GM21423 (cell line): Measurements from ENCODE around the gene GPRC5C.
"Not testable (repeated sequence)": the region's sequence is repeated elsewhere in the genome, so short reads cannot be mapped to it uniquely, and the experiment has no call there.

Experiments used
- ATAC-seq: cut with Tn5 transposase; IDR thresholded peaks from one replicate; pipeline ENCODE4 v1.9.1; 2021; ENCODE audit warnings: mild to moderate bottlenecking, moderate library complexity; ENCODE audit not compliant: unreplicated experiment

GPRC5C gene

DNA sequence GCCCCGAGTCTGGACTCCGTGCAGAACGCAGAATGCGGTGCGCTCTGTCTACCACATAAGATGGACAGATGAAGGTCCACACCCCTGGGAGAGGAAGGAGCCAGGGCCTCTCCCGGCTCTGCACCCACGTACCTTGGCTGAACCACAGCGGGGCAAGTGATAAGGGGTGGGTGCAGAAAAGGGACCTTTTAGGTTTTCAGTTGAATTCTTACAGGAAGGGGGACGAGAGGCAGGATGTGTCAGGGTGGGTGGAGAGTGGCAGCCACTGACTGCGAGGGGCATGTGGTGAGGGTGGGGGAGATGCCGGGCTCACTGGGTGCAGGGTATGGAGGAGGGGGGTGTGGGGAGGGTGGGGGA, 34.9 kb downstream of the GPRC5C start:
- ATAC-seq = no peak

DNA sequence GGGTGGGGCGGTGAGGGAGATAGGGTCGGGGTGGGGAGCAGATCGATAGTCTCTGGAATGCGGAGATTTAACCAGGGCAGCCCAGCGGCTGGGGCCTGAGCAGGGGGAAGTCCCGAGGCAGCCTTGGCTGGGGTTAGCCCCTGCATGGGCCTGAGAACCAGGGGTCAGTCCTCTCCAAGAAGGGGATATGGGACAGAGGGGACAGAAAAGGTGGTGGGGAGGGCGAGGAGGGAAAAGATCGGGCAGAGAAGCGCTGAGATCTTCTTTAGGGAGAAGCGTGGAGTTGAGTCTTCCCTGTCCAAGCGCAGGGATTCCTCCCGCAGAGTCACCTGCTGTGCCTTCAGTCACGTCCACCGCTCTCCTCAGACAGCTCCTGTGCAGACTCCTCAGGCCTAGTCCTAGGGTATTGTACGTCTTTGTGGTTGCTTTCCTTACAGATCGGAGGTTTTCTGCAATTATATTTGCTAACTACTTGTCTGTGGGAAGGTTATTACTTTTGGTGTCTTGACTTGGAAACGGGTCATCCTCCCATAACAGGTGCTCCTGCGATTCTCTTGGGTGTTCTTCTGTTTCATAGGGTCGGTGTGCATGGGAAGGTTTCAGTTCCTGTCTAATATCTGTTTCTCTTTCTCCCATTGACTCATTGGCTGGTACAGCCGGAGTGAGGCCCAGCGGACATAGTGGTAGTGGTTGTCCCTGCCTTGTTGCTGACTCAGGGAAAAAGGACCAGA, 35.5 kb downstream of the GPRC5C start:
- ATAC-seq = peak; percentile 61

DNA sequence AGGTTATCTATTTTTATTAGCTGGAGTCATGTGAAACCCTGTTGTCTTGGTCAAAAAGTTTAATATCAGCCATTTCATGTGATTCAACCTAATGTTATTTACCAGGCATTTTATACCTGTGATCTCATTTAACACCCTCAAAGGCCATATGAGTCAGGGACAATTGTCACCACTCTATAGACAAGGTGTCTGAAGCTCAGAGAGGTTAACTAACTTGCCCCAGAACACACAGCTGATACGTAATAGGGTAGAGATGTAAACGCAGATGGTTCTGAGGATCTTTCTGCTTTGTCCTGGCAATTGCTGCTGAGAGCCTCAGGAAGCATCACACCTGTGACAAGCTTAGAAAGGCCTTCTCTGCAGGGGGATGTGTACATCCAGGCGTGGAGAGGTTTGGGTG, 39.5 kb downstream of the GPRC5C start:
- ATAC-seq = no peak

DNA sequence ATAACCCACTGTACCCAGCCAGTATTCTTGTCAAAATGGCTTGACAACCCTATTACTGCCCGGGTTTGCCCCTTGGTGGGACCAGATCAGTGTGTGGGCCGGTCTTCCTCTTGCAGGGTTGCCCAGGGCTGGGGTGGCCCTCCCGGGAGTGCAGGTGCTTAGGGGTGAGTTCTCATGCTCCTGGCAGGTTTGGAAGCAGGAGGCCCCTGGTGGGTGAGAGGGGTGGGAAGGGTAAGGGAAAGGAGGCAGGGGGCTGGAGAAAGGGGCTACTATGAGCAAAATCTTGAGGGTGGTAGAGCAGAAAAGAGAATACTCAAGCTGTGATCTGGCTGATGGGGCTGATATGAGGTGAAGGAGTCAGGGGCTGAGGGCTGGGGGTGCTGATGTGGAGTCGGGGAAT, 41.0 kb downstream of the GPRC5C start:
- no peak for ATAC-seq

DNA sequence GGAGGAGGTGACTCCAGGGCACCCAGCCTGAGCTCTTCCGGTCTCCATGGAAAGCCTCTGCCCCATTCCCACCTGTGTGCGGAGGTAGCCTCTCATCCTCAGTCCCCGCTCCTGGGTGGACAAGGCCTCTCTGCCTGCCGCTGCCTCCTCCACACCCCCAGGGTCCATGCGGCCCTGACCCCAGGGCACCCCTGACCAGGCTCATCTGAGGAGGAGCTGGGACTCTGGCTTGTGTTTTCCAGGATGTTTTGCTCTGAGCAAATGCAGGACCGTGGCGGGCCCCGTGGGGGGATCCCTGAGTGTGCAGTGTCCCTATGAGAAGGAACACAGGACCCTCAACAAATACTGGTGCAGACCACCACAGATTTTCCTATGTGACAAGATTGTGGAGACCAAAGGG, 41.4 kb downstream of the GPRC5C start:
- ATAC-seq = no peak

DNA sequence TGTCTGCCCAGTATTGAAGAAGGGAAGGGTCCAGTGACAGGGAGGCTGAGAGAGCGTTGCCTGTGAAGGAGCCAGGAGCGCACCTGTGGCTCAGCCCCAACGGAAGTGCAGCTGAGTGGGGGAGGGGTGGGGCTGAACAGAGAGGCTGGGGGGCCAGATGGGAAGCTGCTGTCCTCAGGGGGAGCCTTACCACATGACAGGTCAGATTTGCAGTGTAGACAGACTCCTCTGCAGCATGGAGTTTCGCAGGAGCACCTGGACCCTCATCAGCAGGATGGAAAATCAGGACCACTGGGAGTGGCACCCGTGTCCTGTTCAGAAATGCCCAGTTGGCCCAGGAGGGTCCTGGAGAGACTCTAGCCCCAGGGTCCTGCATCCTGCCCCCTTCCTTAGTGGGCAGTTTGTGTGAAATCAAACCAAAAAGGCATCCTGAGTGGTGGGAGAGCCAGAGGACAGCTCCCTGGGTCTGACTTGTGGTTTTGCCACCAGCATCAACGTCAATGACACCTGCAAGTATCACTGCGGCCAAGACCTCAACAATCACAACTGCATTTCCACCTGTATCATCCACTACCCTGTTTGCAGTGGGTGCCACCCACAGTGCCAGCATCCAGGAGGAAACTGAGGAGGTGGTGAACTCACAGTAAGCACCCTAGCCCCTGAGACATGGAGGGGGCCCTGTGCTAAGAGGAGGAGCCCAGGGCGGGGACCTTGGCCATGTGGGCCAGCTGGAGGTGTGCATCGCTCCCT, 42.3 kb downstream of the GPRC5C start:
- ATAC-seq = no peak

DNA sequence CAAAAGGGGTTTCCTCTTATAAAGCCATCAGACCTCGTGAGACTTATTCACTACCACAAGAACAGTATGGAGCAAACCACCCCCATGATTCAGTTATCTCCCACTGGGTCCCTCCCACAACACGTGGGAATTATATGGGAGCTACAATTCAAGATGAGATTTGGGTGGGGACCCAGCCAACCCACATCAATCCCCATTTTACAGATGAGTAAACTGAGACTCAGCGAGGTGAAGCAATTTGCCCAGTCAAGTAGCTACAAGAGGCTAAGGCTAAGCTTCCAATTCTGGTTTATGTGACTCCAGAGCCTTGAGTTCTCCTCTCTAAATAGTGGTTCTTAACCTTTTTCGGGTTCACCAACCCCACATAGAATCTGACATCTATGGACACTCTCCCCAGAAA, 43.3 kb downstream of the GPRC5C start:
- ATAC-seq = no peak

DNA sequence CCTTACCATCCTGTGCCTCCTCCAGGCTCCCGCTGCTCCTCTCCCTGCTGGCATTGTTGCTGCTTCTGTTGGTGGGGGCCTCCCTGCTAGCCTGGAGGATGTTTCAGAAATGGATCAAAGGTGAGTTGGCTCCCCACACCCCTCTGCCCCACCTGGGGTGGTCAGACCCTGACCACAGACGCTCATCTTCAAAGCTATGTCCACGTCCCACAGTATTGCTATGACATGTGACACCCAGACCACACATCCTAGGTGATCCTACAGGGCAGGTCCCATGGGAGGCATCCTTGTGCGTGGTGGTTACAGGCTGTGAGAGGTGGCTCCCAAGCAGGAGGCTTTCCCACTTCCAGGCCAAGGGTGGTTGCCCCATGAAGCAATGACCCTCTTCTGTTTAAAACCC, 45.5 kb downstream of the GPRC5C start:
- no peak for ATAC-seq

DNA sequence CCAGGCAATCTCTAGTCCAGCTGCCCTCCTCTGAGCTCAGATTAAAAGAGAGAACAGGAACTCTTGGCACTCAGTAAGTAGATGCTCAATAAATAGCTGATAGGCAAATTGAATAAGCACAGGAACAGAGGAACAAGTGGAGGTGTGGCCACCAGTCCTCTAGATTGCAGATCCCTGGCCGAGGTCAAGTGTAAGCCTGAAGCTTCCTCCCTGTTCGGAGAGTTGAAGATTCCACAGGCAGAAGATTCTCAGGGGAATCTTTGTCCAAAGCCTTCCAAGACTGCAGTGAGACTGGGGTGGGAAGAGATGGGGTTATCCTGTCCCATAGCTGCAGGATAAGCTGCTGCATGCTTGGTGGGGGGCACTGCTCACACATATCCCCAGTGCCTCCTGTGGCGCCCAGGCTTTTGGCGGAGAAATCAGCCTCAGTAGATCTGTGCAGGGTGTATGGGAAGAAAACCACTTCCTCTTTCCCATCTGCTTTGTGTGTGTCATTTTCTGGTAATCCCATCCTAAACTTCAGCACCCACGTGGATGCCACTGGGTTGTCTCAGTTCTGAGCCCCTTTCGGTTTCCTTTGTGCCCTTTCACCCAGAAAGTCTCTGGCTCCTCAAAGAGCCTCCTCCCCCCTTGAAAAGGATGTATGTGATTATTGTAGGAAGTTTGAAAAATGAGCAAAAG, 46.7 kb downstream of the GPRC5C start:
- ATAC-seq = no peak

DNA sequence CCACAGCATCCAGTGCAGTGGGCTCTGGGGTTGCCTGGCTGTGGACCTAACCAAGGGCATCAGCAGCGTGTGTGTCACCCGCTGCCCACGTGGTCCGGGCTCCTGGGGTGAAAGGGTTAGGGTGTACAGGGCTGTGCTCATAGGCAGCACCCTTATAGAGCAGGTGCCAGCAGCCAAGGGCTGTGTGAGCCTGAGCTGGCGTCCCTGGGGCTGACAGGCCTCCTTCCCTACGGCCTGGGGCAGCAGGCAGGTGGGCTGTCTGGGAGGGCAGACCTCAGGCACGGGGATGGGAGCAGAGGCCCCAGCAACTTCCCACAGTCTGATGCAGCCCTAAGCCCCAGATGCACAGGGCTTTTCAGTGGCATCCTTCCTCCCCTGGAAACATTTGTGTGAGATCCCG, 48.4 kb downstream of the GPRC5C start:
- ATAC-seq = no peak

DNA sequence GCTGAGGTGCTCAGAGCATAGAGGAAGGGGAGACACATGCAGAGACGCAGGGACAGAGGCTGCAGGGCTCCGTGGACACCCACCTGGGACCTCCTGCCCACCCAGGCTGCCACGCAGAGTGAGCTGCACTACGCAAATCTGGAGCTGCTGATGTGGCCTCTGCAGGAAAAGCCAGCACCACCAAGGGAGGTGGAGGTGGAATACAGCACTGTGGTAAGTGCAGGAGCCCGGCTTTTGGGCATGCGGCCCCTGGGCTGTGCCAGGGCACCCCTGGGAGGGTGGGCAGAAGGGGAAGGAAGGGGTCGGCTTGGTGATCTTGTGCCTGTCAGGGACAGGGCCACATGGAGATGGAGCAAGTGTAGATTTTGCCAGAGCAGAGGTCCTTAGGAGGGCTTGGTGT, 49.7 kb downstream of the GPRC5C start:
- ATAC-seq = no peak

DNA sequence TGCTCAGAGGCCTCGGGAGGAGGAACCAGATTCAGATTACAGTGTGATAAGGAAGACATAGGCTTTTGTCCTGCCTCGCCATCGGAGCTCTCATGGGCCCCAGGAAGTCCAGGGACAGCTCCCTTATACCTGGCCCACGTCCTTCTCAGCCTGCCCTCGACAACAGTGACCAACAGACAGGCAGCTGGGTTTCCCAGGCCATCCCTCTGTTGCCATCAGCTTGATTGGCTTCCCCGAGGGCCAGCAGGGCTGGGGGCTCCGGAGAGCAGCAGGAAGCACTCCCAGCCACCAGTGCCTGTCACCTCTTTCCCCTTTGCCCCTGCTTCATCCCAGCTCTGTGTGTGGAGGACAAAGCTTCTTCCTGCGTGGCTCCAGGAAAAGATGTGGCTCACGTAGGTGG, 52.2 kb downstream of the GPRC5C start:
- ATAC-seq = no peak

DNA sequence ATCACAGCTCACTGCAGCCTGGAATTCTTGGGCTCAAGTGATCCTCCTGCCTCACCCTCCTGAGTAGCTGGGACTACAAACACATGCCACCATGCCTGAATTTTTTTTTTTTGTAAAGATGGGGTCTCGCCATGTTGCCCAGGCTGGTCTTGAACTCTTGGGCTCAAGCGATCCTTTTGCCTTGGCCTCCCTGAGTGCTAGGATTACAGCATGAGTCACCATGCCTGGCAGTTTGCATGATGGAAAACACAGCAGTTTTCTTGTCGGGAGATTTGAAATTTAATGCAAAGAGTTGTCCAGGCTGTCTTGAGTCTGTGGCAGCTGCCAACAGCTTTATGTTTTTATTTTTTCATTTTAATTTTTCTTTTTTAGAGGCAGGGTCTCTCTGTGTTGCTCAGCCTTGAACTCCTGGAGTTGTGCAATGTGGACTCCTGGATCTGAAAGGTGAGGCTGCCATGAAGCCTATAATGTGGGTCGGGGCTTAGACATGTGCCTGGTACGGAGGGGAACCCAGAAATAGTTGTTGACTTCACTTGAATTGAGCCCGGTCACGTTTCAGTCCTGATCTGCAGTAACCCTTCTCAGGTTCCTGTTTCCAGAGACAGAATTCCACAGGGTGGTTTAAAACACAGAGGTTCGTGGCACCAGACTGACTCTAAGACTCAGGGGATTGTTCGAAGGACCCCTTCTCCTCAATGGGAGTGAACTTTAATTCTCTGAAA, 53.3 kb downstream of the GPRC5C start:
- ATAC-seq = no peak

DNA sequence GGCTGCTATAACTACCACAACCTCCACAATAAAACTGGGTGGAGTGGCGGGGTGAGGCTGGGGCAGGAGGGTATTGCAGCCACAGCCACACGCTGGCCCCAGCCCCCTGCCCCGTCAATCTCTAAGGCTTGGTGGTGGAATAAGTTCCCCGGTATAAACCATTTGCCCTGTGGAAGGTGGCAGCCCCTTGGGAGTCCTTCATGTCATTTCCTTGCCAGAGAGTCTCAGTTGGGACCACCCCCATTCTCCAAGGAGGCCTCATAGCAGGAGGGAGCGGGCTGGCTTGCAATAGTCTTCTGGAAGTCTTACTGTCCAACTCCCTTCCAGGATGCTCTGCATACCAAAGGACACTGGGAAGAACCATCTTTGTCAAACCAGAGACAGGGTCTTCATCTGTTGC, 54.0 kb downstream of the GPRC5C start:
- no peak for ATAC-seq

DNA sequence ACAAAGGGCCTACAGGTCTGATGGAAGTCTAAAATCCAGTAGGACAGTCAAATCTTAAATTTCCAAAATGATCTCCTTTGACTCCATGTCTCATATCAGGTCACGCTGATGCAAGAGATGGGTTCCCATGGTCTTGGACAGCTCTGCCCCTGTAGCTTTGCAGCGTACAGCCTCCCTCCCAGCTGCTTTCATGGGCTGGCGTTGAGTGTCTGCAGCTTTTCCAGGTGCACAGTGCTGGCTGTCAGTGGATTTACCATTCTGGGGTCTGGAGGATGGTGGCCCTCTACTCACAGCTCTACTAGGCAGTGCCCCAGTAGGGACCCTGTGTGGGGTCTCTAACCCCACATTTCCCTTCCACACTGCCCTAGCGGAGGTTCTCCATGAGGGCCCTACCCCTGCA, 56.4 kb downstream of the GPRC5C start:
- not testable (repeated sequence) for ATAC-seq

DNA sequence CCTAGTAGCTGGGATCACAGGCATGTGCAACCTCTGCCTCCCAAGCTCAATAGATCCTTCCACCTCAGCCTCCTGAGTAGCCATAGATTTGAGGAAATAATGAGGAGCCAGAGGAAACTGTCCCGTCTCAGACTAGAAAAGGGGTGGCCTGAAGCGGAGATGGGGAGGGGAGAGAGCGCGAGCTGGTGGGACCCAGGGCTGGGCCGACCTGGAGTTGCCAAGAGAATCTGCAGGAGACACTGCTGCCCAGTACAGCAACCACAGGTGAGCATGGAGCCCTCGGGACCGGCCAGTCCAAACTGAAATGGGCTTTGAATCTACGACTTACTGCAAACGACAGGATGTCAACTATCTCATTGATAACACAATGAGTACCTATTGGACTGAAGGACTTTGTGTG, 58.8 kb downstream of the GPRC5C start:
- ATAC-seq = no peak

DNA sequence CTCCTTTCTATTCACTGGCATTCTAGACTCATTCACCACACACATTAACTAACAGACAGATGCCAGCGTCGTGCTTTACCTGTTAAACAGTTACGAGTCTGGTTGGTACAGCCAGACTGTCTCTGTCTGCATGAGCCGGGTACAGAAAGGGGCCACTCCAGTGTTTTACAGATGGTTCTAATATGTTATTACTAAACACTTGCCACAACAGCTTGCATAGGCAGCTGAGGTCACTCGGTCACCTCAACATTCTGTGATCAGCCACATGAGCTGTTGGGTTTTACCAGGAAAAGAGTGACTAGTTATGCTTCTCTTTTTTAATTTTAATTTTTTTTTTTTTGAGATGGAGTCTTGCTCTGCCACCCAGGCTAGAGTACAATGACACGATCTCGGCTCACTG, 59.7 kb downstream of the GPRC5C start:
- ATAC-seq = no peak

DNA sequence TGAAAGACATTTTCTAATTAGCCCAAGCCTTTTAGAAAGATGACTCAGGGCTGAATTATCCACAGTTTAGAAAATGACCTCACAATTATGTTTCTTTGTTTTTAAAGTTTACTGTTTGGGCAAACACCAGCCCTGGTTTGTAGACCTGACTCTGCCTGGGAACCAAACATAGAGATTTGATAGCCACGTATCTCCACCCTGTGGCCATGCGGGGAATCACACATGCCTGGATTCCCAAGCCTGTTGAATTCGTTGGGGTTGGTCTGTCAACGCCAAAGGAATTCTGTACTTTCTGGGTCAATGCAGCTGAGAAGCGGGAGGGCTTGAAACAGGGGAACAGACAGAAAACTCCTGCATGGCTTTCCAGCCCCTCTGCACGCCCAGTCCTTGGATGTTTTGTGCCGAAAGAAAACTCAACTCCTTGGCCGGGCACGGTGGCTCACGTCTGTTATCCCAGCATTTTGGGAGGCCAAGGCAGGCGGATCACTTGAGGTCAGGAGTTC, 61.5 kb downstream of the GPRC5C start:
- no peak for ATAC-seq
